GM19240 (cell line): ENCODE results near the gene DAB1.
"Not testable (repeated sequence)": the region's sequence is repeated elsewhere in the genome, so short reads cannot be mapped to it uniquely, and the experiment has no call there.

Experiments used
- DNase-seq: peaks from one replicate; pipeline ENCODE4 v3.0.0; 2011; ENCODE audit warnings: low spot score; ENCODE audit not compliant: insufficient read length

Gene DAB1

GRCh38 chr1:57222801-57223200 is 201.1 kb downstream of the DAB1 start:
- DNase-seq = no peak

DNA sequence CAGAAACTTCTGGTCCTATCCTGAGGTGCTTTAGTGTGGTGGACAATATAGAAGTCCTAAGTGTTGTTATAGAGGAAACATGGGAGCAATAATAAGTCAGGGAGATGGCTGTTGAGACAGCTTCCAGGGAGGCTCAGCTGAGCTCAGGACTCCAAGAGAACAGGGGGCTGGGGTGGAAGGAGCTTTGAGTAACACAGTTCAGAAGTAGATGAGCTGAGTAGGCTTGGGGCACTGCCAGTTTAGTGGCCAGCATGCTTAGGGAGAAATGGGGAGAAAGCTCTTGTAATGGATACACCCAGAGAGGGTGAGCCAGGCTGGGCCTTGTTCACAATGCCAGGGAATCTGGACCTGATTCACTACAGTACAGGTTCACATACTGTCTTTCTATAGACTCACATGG is 201.6 kb downstream of the DAB1 start:
- DNase-seq = no peak

GRCh38 chr1:57220905-57221304 is 203.0 kb downstream of the DAB1 start:
- DNase-seq = not testable (repeated sequence)

DNA sequence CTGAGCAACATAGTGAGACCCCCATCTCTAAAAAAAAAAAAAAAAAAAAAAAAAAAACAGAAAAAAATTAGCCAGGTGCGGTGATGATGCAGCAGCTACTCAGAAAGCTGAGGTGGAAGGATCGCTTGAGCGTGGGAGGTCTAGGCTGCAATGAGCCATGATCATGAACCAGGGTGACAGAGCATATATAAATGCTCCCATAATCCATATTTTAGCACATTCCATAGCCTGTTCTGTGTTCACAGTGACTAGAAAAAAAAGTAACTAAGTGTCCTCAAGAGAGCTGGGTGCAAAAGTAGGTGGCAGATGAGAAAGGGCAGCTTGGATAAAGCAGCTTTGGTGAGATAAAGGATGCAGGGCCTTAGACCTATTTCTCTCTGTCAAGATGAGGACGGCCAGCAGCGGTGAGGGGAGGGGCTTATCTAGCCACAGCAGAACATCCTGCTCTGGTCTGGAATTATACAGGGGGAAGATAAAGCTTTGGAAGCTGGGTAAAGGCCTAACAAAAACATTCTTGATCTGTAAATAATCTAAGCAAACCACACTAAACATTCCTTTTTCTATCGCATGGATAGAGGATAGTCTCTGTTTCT is 205.3 kb downstream of the DAB1 start:
- DNase-seq = no peak

DNA sequence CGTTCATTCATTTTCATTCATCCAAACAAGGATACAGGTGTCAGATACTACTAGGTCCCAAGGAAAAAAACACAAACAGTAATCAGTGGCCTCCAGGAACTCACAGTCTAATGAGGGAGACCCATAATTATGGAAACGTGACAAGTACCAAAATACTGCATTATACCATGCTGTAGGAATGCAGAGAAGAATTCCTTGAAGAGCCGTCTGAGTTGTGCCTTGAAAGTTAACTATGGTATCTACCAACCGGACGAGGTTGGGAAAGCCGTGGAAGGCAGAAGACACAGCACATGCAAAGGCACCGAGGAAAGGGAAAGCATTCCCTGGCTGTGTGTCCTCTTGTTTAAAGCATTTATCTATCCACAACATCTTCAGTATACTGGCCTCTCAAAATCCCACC is 206.0 kb downstream of the DAB1 start:
- DNase-seq = no peak

DNA sequence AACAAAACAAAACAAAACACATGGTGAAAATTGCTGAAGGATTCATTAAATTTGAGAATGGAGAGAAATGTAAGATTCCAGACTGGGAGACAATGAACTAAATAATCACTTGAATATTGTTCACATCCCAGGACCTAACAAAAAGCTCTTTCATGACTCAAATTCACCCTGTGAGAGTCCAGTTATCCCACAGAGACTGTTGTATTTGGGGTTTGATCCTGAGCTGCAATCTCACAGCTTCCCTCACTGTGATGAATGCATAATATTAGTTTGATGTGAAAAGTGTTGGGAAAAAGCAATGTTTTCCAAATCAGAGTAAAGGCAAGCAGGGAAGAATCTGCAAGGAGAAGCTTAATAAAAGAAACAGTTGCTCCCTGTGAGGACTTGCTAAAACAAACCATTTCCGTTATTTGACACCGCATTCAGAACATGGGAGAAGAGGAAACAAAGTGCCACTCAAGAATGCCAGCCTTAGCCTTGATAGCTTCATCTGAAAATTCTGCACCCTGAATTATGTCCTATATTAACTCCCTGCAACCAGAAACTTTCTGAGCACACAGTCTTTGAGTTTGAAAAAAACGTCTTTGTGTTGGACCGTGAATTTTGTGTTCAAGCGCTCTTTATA is 208.8 kb downstream of the DAB1 start:
- no peak for DNase-seq

DNA sequence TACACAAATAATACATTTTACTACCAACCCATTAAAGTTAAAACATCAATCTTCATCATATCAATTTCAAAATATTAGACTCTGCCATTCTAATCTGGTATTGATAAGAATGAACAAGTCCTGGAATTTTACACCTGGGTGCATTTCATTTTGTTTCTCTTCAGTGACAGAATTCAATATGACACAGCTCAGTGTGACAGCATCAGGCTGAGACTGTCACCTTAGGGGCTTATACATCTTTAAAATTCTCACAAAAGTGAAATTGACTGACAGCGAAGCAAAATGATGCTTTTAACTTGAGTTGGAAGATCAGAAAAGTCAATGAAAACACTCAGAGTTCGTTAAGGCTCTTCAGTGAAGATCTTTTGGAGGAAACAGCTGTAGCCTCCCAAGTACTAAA is 213.0 kb downstream of the DAB1 start:
- no peak for DNase-seq

DNA sequence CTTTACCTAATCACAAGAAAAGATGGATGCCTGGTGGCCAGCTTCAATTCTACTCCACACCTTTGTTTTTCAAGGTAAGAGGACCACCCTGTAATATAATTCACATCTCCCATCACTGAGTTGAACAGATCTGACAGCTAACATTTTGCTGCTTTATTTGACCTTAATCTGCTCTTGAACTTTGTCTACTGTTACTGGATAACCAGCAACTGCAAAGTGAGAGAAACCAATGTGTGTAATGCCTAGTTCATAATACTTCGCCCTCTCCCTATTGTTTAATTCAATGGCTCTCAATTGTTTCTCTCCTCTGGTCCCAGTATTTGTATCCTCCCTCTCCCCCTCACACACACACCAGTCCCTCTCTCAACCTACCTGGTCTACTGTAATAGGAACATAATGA is 214.4 kb downstream of the DAB1 start:
- DNase-seq = no peak

GRCh38 chr1:57208741-57209302 is 215.0 kb downstream of the DAB1 start:
- no peak for DNase-seq

- DNase-seq = no peak
Measured at GRCh38 chr1:57206038-57206437, 217.8 kb downstream of the DAB1 start.

- no peak for DNase-seq
Measured at GRCh38 chr1:57204942-57205787, 218.7 kb downstream of the DAB1 start.

DNA sequence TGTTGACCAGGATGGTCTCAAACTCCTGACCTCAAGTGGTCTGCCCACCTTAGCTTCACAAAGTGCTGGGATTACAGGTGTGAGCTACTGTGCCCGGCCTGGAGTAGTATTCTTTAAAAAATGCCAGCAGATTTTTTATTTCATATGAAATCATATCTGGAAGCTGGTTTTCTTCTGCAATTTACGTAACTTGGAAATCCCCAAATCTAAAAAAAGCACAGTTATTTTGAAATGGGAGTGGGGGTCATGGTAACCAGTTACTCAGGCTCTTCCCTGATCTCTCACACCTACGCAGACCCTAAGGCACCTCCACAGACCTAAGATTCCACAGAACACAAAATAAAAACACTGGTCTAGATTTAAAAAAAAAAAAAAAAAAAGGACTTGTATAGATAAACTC is 219.8 kb downstream of the DAB1 start:
- DNase-seq = no peak

DNA sequence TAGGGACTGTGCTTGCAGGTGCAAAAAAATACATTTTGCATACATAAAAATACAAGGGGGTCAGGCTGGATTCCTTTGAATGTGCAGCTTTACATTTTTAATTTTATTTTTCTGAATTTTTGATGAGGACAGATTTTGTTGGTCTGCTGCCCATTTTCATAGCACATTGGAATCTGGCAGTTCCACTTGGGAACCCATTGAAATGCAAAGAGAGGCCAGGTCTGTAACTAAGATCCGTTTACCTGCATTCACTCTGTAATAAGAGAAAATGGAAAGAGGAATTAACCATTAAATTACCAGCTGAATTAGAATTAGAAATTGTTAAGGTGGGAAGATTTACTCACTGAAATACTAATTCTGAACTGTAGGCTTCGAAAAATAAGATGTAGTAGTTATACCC is 221.6 kb downstream of the DAB1 start:
- no peak for DNase-seq

GRCh38 chr1:57198912-57199311 is 224.9 kb downstream of the DAB1 start:
- DNase-seq = no peak

GRCh38 chr1:57195436-57195941 is 228.4 kb downstream of the DAB1 start:
- DNase-seq = no peak

DNA sequence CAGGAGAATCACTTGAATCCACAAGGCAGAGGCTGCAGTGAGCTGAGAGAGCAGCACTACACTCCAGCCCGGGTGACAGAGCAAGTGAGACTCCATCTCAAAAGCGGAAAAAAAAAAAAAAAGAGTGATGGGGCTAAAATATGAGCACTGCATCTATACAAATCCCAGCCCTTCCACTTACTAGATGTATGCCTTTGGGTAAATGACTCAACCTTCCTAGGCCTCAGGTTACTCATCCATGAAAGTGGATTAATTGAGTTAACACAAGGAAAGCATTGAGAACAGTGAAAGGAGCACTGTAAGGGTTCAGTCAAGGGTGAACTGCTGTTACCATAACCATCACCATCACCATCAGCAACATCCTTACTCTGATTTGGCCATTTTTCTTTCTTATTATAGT is 231.6 kb downstream of the DAB1 start:
- no peak for DNase-seq

DNA sequence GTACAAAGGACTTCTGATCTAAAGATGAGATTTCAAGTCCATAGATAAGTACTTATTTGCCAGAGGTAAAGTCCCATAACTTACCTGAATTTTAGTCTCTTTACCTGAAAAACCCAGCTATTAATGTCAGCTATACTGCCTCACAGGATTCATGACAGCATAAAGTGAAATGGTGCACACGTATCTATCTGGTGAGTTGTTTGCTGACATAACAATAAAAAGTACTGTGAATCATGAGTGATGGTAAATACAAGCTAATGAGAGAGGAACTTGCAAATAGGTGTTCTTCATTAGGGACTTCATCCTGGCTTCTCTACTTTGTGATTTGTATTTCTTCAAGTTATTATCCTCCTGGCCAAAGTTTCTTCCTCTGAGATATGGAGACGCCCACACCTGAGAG is 233.0 kb downstream of the DAB1 start:
- DNase-seq = no peak

DNA sequence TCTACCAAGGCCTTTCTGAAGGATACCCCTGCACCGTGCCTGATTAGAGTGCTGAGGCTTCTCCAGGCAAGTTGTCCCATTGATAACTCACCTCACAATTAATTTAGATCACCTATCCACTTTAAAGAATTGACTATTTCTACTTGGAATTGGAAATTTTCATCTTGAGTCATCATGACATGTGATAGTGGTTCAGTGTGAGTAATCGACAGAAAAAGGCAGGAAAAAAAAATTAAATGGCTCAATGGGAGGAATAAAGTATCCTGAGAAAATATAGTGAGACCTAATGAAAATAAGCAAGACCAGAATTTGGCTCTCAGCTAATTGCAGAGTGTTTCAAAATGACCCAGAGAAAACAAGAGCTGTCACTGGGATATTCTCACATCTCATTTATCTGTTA is 235.7 kb downstream of the DAB1 start:
- DNase-seq = no peak

GRCh38 chr1:57186455-57186854 is 237.4 kb downstream of the DAB1 start:
- no peak for DNase-seq

DNA sequence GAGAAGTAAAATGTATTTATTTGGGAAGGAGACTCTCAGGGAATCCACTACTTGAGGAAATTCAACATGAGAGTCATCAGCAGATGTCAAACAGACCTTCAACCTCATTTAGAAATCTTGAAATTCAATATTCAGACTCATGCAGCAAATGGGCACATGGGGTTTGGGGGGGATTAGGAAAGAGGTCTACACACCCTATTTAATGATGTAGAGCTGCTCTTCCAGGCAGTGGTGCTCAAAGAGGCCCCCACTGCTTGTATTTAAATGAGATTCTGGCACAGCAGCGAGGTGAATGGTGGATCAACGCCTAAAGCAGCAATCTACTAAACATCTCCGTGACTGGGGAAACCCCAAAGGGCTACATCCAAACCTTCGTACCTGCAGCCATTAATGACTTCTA is 244.9 kb downstream of the DAB1 start:
- no peak for DNase-seq

DNA sequence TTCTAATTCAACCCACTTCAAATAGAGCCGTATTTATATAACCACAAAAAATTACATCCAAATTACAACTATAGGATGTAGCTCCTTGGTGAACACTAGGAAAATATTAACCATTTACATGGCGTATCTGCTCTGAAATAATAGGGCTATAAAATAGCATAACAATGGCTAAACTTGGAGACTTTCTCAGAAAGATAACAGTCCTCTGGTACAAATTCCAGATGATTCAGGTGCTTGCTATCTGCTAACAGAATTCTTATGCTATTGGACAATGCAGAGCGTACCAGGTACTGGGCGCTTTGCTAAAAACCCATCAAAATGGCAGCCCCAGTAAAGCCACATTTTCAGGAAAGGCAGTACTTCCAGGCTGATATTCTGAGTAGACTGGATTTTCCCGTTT is 248.4 kb downstream of the DAB1 start:
- DNase-seq = no peak

GRCh38 chr1:57172040-57172439 is 251.8 kb downstream of the DAB1 start:
- no peak for DNase-seq
